Hippocampal formation (tissue), 2 donors: ENCODE results near the gene HES4.

Experiments
- DNase-seq, 2 donors: peaks; one replicate each; lab custom pipeline; 2025; lab: John Stamatoyannopoulos, UW

The HES4 gene, protein sequence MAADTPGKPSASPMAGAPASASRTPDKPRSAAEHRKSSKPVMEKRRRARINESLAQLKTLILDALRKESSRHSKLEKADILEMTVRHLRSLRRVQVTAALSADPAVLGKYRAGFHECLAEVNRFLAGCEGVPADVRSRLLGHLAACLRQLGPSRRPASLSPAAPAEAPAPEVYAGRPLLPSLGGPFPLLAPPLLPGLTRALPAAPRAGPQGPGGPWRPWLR

GRCh38 chr1:999725-1000356, at the start of gene HES4:
Gene HES4, minus strand, starts transcription at chr1:1000097. Its CDS starts 124 bp downstream, at chr1:999973.
- DNase-seq, result peak in 1 of 2 donors; percentile 56

DNA sequence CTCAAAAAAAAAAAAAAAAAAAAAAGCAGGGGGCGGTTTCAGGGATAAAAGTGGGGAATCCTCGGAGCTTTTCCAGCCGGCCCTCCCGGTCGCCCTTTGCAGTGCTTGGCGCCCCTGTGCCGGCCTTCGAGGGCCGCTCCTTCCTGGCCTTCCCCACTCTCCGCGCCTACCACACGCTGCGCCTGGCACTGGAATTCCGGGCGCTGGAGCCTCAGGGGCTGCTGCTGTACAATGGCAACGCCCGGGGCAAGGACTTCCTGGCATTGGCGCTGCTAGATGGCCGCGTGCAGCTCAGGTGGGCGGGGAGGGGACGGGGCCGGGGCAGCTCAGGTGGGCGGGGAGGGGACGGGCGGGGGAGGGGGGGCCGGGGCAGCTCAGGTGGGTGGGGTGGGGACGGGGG, 48.9 kb upstream of the HES4 start:
- DNase-seq, result no peak

DNA sequence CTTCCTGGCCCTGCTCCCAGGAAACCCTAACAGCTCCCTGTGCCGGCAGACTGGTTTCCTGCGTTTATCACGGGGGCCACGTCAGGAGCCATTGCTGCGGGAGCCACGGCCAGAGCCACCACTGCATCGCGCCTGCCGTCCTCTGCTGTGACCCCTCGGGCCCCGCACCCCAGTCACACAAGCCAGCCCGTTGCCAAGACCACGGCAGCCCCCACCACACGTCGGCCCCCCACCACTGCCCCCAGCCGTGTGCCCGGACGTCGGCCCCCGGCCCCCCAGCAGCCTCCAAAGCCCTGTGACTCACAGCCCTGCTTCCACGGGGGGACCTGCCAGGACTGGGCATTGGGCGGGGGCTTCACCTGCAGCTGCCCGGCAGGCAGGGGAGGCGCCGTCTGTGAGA, 48.1 kb upstream of the HES4 start:
- no peak for DNase-seq

- no peak for DNase-seq
These were observed 47.5 kb upstream of the HES4 start for GRCh38 chr1:1047407-1047806.

GRCh38 chr1:1046767-1047166, 46.9 kb upstream of the HES4 start:
- DNase-seq, result no peak

- no peak for DNase-seq
These were observed 46.3 kb upstream of the HES4 start for GRCh38 chr1:1046243-1046642.

GRCh38 chr1:1045129-1045528, 45.2 kb upstream of the HES4 start:
- no peak for DNase-seq

DNA sequence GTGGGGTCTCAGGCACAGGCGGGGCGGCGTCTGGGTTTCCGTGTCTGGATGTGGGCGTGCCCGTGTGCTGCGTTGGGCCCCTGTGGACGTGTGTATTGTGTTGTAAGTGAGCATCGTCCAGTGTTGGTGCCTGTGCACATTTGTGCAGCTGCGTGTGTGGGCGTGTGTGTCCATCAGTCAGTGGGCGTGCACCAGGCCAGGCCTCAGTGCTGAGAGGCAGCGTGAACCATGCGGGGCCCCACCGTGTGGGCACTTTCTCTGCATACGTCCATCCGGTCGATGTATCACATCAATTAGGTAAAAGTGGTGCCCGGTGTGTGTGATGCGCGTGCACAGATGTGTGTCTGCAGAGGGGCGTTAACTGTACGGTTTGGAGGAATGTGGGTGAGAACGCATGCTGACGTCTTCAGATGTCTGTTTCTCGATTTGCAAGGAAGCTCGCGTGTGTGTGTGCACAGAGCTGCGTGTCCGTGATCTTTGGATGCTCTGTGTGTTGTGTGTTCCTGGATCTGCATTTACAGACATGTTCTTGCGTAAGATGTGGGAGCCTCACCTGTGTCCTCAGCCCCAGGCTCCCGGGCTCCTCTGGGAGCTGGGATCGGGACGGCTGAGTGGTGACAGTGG, 44.7 kb upstream of the HES4 start:
- DNase-seq, result no peak

DNA sequence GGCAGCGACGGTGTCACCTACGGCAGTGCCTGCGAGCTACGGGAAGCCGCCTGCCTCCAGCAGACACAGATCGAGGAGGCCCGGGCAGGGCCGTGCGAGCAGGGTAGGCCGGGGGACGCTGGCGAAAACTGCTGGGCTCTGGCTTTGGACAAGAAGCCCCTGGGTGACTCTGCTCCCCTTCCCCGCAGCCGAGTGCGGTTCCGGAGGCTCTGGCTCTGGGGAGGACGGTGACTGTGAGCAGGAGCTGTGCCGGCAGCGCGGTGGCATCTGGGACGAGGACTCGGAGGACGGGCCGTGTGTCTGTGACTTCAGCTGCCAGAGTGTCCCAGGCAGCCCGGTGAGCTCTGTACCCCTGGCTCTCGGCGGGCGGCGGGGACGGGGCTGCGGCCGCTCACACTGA, 44.0 kb upstream of the HES4 start:
- DNase-seq, result no peak

- no peak for DNase-seq
These were observed 43.5 kb upstream of the HES4 start for GRCh38 chr1:1043411-1043810.

DNA sequence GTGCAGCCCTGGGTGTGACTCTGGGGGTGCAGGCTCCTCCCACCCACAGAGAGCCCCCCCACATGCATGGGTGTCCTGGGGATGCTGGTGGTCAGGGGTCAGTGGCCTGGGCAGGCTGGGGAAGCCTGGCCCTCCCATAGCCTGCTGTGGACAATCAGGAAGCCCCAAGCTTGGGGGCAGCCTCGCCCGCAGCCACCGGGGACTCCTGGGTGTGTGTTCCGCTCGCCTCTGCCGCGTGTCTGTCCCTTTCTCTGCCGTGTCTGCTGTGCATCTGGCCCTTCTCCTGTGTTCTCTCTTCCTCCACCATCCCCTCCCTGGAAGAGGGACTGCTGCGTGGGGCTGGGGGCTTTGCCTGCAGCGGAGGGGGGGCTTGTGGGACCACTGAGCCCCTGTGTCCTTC, 42.9 kb upstream of the HES4 start:
- no peak for DNase-seq

DNA sequence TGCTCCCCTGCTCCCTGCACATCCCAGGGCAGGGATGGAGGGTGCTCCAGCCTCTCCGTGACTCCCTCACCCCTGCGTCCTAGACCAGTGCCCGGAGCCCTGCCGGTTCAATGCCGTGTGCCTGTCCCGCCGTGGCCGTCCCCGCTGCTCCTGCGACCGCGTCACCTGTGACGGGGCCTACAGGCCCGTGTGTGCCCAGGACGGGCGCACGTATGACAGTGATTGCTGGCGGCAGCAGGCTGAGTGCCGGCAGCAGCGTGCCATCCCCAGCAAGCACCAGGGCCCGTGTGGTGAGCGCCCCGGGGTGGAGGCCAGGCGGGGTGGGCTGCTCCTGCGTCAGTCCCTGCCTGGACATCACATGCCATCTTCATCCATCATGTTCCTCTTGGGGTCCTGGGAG, 42.0 kb upstream of the HES4 start:
- no peak for DNase-seq

DNA sequence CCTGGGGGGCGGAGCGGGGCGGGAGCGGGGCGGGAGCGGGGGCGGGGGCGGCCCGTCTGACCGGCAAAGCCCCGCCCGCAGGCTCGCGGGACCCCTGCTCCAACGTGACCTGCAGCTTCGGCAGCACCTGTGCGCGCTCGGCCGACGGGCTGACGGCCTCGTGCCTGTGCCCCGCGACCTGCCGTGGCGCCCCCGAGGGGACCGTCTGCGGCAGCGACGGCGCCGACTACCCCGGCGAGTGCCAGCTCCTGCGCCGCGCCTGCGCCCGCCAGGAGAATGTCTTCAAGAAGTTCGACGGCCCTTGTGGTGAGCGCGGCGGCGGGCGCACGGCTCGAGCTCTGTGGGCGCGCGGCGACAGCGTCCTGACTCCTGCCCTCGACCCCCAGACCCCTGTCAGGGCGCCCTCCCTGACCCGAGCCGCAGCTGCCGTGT, 41.2 kb upstream of the HES4 start:
- no peak for DNase-seq

GRCh38 chr1:1040004-1040991, 40.4 kb upstream of the HES4 start:
- peak; percentile 68 to 76 for DNase-seq

DNA sequence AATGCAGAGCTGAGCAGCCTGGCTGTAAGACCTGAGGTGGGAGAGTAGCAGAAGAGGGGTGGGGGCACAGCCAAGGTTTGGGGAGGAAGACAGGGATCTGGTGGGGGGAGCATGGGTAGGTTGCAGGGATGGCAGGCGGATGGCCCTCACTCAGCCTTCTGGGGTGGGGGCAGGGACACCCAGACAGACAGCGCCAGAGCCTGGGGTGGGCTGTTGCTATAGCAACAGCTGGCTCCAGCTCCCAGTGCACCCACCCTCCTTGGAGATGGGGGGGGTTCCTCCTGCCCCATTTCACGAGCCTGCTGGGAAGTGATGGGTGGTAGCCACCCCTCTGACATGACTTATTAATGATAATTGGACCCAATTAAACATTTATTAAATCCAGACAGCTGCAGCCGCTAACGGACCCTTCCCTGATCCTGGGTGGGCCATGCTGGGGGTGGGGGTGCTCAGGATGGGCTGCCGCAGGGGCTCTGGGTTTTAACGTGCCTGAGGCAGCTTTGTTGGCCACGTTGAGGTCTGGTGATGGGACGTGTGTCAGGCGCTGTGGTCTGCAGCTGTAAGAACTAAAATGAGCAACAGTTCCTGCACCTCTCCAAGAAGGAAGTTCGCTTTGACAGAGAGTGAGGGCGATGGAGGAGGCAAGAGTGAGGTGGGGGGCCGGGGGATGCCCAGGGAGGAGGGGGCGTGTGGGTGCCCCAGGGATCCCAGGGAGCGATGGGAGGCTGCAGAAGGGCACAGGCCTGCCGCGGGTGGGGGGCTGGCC, 39.4 kb upstream of the HES4 start:
- DNase-seq, result no peak

DNA sequence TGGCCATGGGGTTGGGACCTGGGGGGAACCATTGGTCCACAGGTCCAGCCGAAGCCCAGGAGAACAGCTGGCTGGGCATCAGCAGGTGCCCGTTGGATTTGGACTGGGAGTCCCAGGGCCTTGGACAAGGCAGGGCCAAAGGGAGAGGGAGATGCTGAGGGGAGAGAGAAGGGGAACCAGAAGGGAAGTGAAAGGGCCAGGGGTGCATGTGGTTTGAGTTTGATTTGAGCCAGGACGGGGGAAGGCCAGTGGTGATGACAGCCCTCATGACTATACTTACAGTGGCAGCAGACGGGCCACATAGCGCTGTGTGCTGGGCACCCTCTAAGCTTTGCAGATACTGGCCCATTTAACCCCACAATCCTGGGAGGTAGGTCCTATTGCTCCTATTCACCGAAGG, 38.8 kb upstream of the HES4 start:
- no peak for DNase-seq

GRCh38 chr1:1037366-1038327, 37.8 kb upstream of the HES4 start:
- no peak for DNase-seq

- DNase-seq, result no peak
These were observed 35.5 kb upstream of the HES4 start for GRCh38 chr1:1035291-1035943.

GRCh38 chr1:1034439-1034781, 34.5 kb upstream of the HES4 start:
- DNase-seq, result no peak
